PC-9 (cell line): ENCODE data around the gene CR1. TPM values are rescaled to one million over a fixed set of nuclear protein-coding genes. Genes with fewer than 3 reads are reported as not detected.
"Not testable (repeated sequence)": the region's sequence is repeated elsewhere in the genome, so short reads cannot be mapped to it uniquely, and the experiment has no call there.

Experiments used
- BruUV-seq: library from RNA; stranded (reverse); fragments of 400-500 nt; replicated peaks from 2 replicates; lab custom pipeline; 2021; lab: Mats Ljungman, UMichigan
- CTCF ChIA-PET: fragments of 300-600 bp; sonication (Branson Sonifier 250); formaldehyde crosslinking; loops from one replicate; lab custom pipeline; 2022; ENCODE audit warnings: antibody characterized with exemption; lab: Charles Lee
- POLR2A ChIA-PET: fragments of 300-600 bp; sonication (Branson Sonifier 250); formaldehyde crosslinking; loops from one replicate; lab custom pipeline; 2022; ENCODE audit warnings: antibody characterized with exemption; ENCODE audit not compliant: unreplicated experiment; lab: Charles Lee
- DNase-seq, 2 experiments: peaks; one replicate each; pipeline versions ENCODE4 v3.0.0 to v3.0.0-alpha.2; 2015 to 2022; ENCODE audit warnings: mixed read lengths in 1 of 2
- H2AFZ ChIP-seq: fragments of 200-600 bp; sonication (generic); 2 replicates; pipeline ENCODE4 v1.8.1; 2017; ENCODE audit warnings: antibody characterized with exemption
- H3F3A ChIP-seq: fragments of 200-600 bp; sonication (generic); 2 replicates; pipeline ENCODE4 v1.8.1; 2017; ENCODE audit warnings: antibody characterized with exemption, mild to moderate bottlenecking, low read depth; ENCODE audit not compliant: insufficient read depth
- H3K27ac ChIP-seq: fragments of 200-600 bp; sonication (generic); 2 replicates; pipeline ENCODE4 v1.6.1; 2016; ENCODE audit warnings: mixed run types
- H3K27me3 ChIP-seq: fragments of 200-600 bp; sonication (generic); 2 replicates; pipeline ENCODE4 v1.6.1; 2016; ENCODE audit warnings: low read depth, mixed run types; ENCODE audit not compliant: insufficient read depth
- H3K36me3 ChIP-seq: fragments of 200-600 bp; sonication (generic); 2 replicates; pipeline ENCODE4 v1.6.1; 2016; ENCODE audit warnings: low read depth, mixed run types
- H3K4me1 ChIP-seq: fragments of 200-600 bp; sonication (generic); replicated peaks from 2 replicates; pipeline ENCODE4 v1.6.1; 2016; ENCODE audit warnings: mixed run types; ENCODE audit not compliant: insufficient read depth
- H3K4me2 ChIP-seq: fragments of 200-600 bp; sonication (generic); 2 replicates; pipeline ENCODE4 v1.6.1; 2017; ENCODE audit warnings: mixed run types
- H3K4me3 ChIP-seq: fragments of 200-600 bp; sonication (generic); 2 replicates; pipeline ENCODE4 v1.6.1; 2016; ENCODE audit warnings: mixed run types
- H3K79me2 ChIP-seq: fragments of 200-600 bp; sonication (generic); 2 replicates; pipeline ENCODE4 v1.6.1; 2017; ENCODE audit warnings: low read depth, mixed run types
- H3K9me2 ChIP-seq: fragments of 200-600 bp; sonication (generic); 2 replicates; pipeline ENCODE4 v1.8.1; 2017; ENCODE audit warnings: mild to moderate bottlenecking; ENCODE audit not compliant: insufficient read depth
- H3K9me3 ChIP-seq: fragments of 200-600 bp; sonication (generic); 2 replicates; pipeline ENCODE4 v1.8.1; 2016; ENCODE audit warnings: low read depth; ENCODE audit not compliant: insufficient read depth
- H4K20me1 ChIP-seq: fragments of 200-600 bp; sonication (generic); 2 replicates; pipeline ENCODE4 v1.8.1; 2017; ENCODE audit not compliant: insufficient read depth
- CTCF ChIP-seq: fragments of 200-600 bp; sonication (generic); conservative IDR thresholded peaks from 2 replicates; pipeline ENCODE4 v1.6.1; 2017; ENCODE audit warnings: mixed run types, antibody characterized with exemption, mild to moderate bottlenecking, moderate library complexity
- EZH2 ChIP-seq: fragments of 200-600 bp; sonication (generic); IDR thresholded peaks from 2 replicates; pipeline ENCODE4 v1.8.0; 2017; ENCODE audit warnings: antibody characterized with exemption, low read depth
- intact Hi-C: fragments of 100-400 bp; cut with micrococcal nuclease; formaldehyde crosslinking; loops from one replicate; pipeline ENCODE4 v1.10.0; 2022; ENCODE audit not compliant: unreplicated experiment
- total RNA-seq: library from RNA; stranded (reverse); gene quantifications from 2 replicates; pipeline ENCODE4 v1.2.3, GENCODE V29; 2021

Gene CR1
- total RNA-seq, 1 experiment from 2014 or later = not detected

DNA sequence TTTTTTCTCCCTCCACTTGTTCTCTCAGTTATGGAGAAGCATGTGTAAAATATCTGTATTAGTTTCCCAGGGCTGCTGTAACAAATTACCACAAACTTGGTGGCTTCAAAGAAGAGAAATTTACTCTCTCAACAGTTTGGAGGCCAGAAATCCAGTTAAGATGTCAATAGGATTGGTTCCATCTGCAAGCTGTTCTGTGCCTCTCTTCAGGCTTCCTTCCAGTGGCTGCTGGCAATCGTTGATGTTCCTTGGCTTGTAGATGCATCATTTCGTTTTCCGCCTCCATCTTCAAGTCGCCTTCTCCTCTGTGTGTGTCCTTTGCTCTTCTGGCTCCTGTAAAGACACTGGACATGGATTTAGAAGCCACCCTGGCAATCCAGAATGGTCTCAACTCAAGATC is 194.6 kb downstream of the CR1 start:
- H3K9me2 ChIP-seq, BruUV-seq, POLR2A ChIA-PET, intact Hi-C loops, H3K27me3 ChIP-seq, H3K79me2 ChIP-seq, H4K20me1 ChIP-seq, H3K27ac ChIP-seq, H3K9me3 ChIP-seq, CTCF ChIA-PET, H3K4me2 ChIP-seq, H3K4me1 ChIP-seq, H2AFZ ChIP-seq, H3K4me3 ChIP-seq, H3F3A ChIP-seq, H3K36me3 ChIP-seq, DNase-seq: not testable (repeated sequence)

DNA sequence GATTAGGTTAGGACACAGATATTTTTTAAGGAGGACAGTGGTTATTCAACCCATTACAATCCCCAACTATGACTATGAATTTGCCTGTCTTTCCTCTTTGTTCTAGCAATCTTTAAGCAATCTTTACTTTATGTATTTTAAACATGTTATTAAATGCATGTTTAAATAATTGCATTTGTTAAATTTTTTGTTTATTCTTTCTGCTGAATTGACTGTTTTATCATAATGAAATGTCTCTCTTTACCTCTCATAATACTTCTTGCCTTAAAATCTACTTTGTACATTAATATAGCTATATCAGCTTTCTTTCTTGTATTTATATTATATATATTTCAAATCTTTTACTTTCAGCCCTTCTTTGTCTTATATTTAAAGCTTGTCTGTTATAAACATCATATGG is 195.1 kb downstream of the CR1 start:
- intact Hi-C loops = no loop called here
- H3K9me2 ChIP-seq = no peaks in the 10 kb centered on the region

More for the DNA sequence above, 195.1 kb downstream of the CR1 start:
- Histone ChIP-seq H2AFZ (no peak overlapping the region), H3K27me3 (no peaks in the 10 kb centered on the region), H3K4me3 (no peak overlapping the region), H4K20me1 (no peaks in the 10 kb centered on the region), H3K4me2 (no peak overlapping the region), H3K79me2 (no peaks in the 10 kb centered on the region), H3K4me1 (no peaks in the 10 kb centered on the region), H3K27ac (no peak overlapping the region), H3K36me3 (no peaks in the 10 kb centered on the region), H3F3A (no peaks in the 10 kb centered on the region), H3K9me3 (no peaks in the 10 kb centered on the region)
- POLR2A ChIA-PET = interaction anchor here (0.6 kb wide), 1 partner anchor 61 kb away, joined by 4 read pairs; no protein-coding TSS in a partner anchor
- no TSS peak for BruUV-seq
- no peak for DNase-seq
- TF ChIP-seq CTCF (no peak), EZH2 (no peak)
- CTCF ChIA-PET = no interaction called here

Other genes starting within 250 kb of the CR1 start
- gene CD55, start 174.5 kb upstream of the CR1 start, total RNA-seq = 45.9 and 46.4 TPM in 2 replicates
- gene CR2, start 41.8 kb upstream of the CR1 start, total RNA-seq = 0.88 and 4.3 TPM in 2 replicates
- not detected in 2 replicates for gene CR1L, start 149.0 kb downstream of the CR1 start, total RNA-seq